ELF-1 (cell line): ENCODE measurements around the gene MMS19.
A peak's percentile ranks its signal among the peaks of the same experiment; 100 is the strongest.
"Not testable (repeated sequence)": the region's sequence is repeated elsewhere in the genome, so short reads cannot be mapped to it uniquely, and the experiment has no call there.

Source experiments
- DNase-seq: peaks from one replicate; pipeline ENCODE4 v3.0.0-alpha.2; 2016; ENCODE audit warnings: low read depth, low spot score

MMS19 gene

GRCh38 chr10:97498076-97498840 lies at the start of gene MMS19:
TSS of gene MMS19 (minus strand) at chr10:97498422. CDS start at chr10:97498384, 38 bp downstream.
- DNase-seq, result peak; percentile 99

- no peak for DNase-seq
These were observed 49.7 kb upstream of the MMS19 start for GRCh38 chr10:97547962-97548361.

- no peak for DNase-seq
These were observed 49.0 kb upstream of the MMS19 start for GRCh38 chr10:97547271-97547600.

- no peak for DNase-seq
These were observed 48.4 kb upstream of the MMS19 start for GRCh38 chr10:97546456-97547270.

GRCh38 chr10:97543025-97543546 lies 44.9 kb upstream of the MMS19 start:
- DNase-seq, result peak; percentile 70

GRCh38 chr10:97542169-97543024 lies 44.2 kb upstream of the MMS19 start:
- peak; percentile 90 for DNase-seq

- peak; percentile 46 for DNase-seq
These were observed 42.7 kb upstream of the MMS19 start for GRCh38 chr10:97540669-97541500.

- peak; percentile 90 for DNase-seq
These were observed 41.4 kb upstream of the MMS19 start for GRCh38 chr10:97539523-97540200.

GRCh38 chr10:97538839-97539238 lies 40.6 kb upstream of the MMS19 start:
- no peak for DNase-seq

- no peak for DNase-seq
These were observed 40.2 kb upstream of the MMS19 start for GRCh38 chr10:97538411-97538810.

- DNase-seq, result no peak
These were observed 39.1 kb upstream of the MMS19 start for GRCh38 chr10:97537186-97537869.

GRCh38 chr10:97534746-97535367 lies 36.6 kb upstream of the MMS19 start:
- peak; percentile 82 for DNase-seq

- DNase-seq, result no peak
These were observed 35.7 kb upstream of the MMS19 start for GRCh38 chr10:97533888-97534287.

GRCh38 chr10:97532935-97533671 lies 34.9 kb upstream of the MMS19 start:
- DNase-seq, result peak; percentile 25

GRCh38 chr10:97531401-97531986 lies 33.3 kb upstream of the MMS19 start:
- peak; percentile 43 for DNase-seq

GRCh38 chr10:97529685-97530465 lies 31.7 kb upstream of the MMS19 start:
- no peak for DNase-seq

- not testable (repeated sequence) for DNase-seq
These were observed 30.7 kb upstream of the MMS19 start for GRCh38 chr10:97528876-97529275.
